HG02623 (cell line): ENCODE data around the gene FXN.
"Not testable (repeated sequence)": the region's sequence is repeated elsewhere in the genome, so short reads cannot be mapped to it uniquely, and the experiment has no call there.

Experiments
- ATAC-seq: cut with Tn5 transposase; IDR thresholded peaks from one replicate; pipeline ENCODE4 v1.9.1; 2021; ENCODE audit warnings: moderate library complexity; ENCODE audit not compliant: unreplicated experiment

Gene FXN

GRCh38 chr9:69023650-69024049, 11.9 kb upstream of the FXN start:
- no peak for ATAC-seq

- peak; percentile 65 for ATAC-seq
Observed at GRCh38 chr9:69027355-69028097, 8.0 kb upstream of the FXN start.

- ATAC-seq: no peak
Observed at GRCh38 chr9:69028754-69029153, 6.8 kb upstream of the FXN start.

- ATAC-seq: no peak
Observed at GRCh38 chr9:69029535-69029934, 6.0 kb upstream of the FXN start.

GRCh38 chr9:69030851-69031645, 4.5 kb upstream of the FXN start:
- no peak for ATAC-seq

- no peak for ATAC-seq
Observed at GRCh38 chr9:69034071-69034470, 1.5 kb upstream of the FXN start.

- peak; percentile 23 for ATAC-seq
Observed at GRCh38 chr9:69036309-69036708, 757 bp downstream of the FXN start.

GRCh38 chr9:69036799-69037198, 1.2 kb downstream of the FXN start:
- no peak for ATAC-seq

- no peak for ATAC-seq
Observed at GRCh38 chr9:69040646-69041045, 5.1 kb downstream of the FXN start.

- ATAC-seq: no peak
Observed at GRCh38 chr9:69044240-69045219, 9.0 kb downstream of the FXN start.

- no peak for ATAC-seq
Observed at GRCh38 chr9:69045821-69046220, 10.3 kb downstream of the FXN start.

GRCh38 chr9:69046723-69047122, 11.2 kb downstream of the FXN start:
- no peak for ATAC-seq

GRCh38 chr9:69047371-69047770, 11.8 kb downstream of the FXN start:
- no peak for ATAC-seq

GRCh38 chr9:69049094-69049493, 13.5 kb downstream of the FXN start:
- ATAC-seq: no peak

GRCh38 chr9:69050936-69051335, 15.4 kb downstream of the FXN start:
- not testable (repeated sequence) for ATAC-seq

- ATAC-seq: no peak
Observed at GRCh38 chr9:69054989-69055388, 19.4 kb downstream of the FXN start.

- ATAC-seq: no peak
Observed at GRCh38 chr9:69056191-69056815, 20.8 kb downstream of the FXN start.

GRCh38 chr9:69058101-69058500, 22.5 kb downstream of the FXN start:
- ATAC-seq: no peak

- no peak for ATAC-seq
Observed at GRCh38 chr9:69060766-69061165, 25.2 kb downstream of the FXN start.

GRCh38 chr9:69062195-69062594, 26.6 kb downstream of the FXN start:
- ATAC-seq: no peak

GRCh38 chr9:69063839-69064238, 28.3 kb downstream of the FXN start:
- ATAC-seq: no peak
